NCI-H2196 treated with DMSO at 0.1 percent for 48 hours (cell line): Measurements from ENCODE around the gene RARRES1.
"Not testable (repeated sequence)": the region's sequence is repeated elsewhere in the genome, so short reads cannot be mapped to it uniquely, and the experiment has no call there.

ENCODE experiments used
- DNase-seq: peaks from one replicate; lab custom pipeline; 2025; ENCODE audit not compliant: unreplicated experiment; lab: John Stamatoyannopoulos, UW

The RARRES1 gene

GRCh38 chr3:158701420-158702065 lies 30.7 kb downstream of the RARRES1 start:
- no peak for DNase-seq

GRCh38 chr3:158700559-158700958 lies 31.7 kb downstream of the RARRES1 start:
- DNase-seq = peak; percentile 27

- DNase-seq = no peak
These were observed 35.6 kb downstream of the RARRES1 start for GRCh38 chr3:158696618-158697017.

- DNase-seq = not testable (repeated sequence)
These were observed 38.3 kb downstream of the RARRES1 start for GRCh38 chr3:158693866-158694456.

GRCh38 chr3:158685159-158685558 lies 47.1 kb downstream of the RARRES1 start:
- DNase-seq = no peak

GRCh38 chr3:158683230-158683962 lies 48.9 kb downstream of the RARRES1 start:
- no peak for DNase-seq

- no peak for DNase-seq
These were observed 51.4 kb downstream of the RARRES1 start for GRCh38 chr3:158680861-158681260.

- no peak for DNase-seq
These were observed 52.7 kb downstream of the RARRES1 start for GRCh38 chr3:158679547-158680000.

GRCh38 chr3:158678687-158679086 lies 53.6 kb downstream of the RARRES1 start:
- no peak for DNase-seq

GRCh38 chr3:158672215-158673176 lies 59.8 kb downstream of the RARRES1 start, which contains the start of gene LXN:
LXN (minus strand) TSS chr3:158672648; CDS start chr3:158672478, 170 bp downstream.
- no peak for DNase-seq

- no peak for DNase-seq
These were observed 60.4 kb downstream of the RARRES1 start for GRCh38 chr3:158671821-158672214.

GRCh38 chr3:158668506-158668905 lies 63.8 kb downstream of the RARRES1 start:
- DNase-seq = no peak

- DNase-seq = no peak
These were observed 65.8 kb downstream of the RARRES1 start for GRCh38 chr3:158666416-158666815.

- no peak for DNase-seq
These were observed 68.4 kb downstream of the RARRES1 start for GRCh38 chr3:158663832-158664231.

GRCh38 chr3:158663246-158663645 lies 69.0 kb downstream of the RARRES1 start:
- DNase-seq = no peak

- no peak for DNase-seq
These were observed 71.5 kb downstream of the RARRES1 start for GRCh38 chr3:158660711-158661110.

- DNase-seq = peak; percentile 75
These were observed 72.6 kb downstream of the RARRES1 start for GRCh38 chr3:158659454-158660237.

- DNase-seq = no peak
These were observed 73.4 kb downstream of the RARRES1 start for GRCh38 chr3:158658889-158659288.

GRCh38 chr3:158652463-158652862 lies 79.8 kb downstream of the RARRES1 start:
- no peak for DNase-seq

- no peak for DNase-seq
These were observed 81.1 kb downstream of the RARRES1 start for GRCh38 chr3:158651192-158651591.
